AG10803 (cell line): ENCODE measurements around the gene CDC23.
A peak's percentile ranks its signal among the peaks of the same experiment; 100 is the strongest.

Experiments
- DNase-seq: peaks from one replicate; pipeline ENCODE4 v3.0.0; 2010; ENCODE audit warnings: low read depth
- H3K4me3 ChIP-seq: 2 replicates; pipeline ENCODE4 v1.5.1; 2011; ENCODE audit warnings: mild to moderate bottlenecking, low read length, control low read depth
- CTCF ChIP-seq: conservative IDR thresholded peaks from 2 replicates; pipeline ENCODE4 v1.5.1; 2011; ENCODE audit warnings: mild to moderate bottlenecking, low read length, control low read depth, inconsistent platforms

The CDC23 gene

DNA sequence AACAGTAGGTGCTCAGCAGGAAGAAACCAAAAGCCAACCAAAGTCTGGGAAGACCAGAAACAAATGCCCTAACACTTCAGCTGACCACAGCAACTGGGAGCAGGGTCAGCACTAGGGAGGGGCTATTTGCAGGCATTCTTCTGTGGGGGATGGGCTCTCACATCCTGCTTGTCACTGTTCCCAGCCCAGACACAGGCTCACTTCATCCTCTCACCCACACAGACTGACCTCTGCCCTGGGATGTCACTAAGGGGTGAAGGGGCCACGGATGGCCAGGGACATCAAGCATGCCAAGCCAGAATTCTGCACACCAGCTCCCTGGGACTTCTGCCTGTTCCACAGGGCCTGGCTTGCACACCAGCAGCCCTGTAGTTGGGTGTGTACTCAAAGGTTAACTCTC, 32.6 kb upstream of the CDC23 start:
- no peak for TF ChIP-seq CTCF
- no peak for DNase-seq

DNA sequence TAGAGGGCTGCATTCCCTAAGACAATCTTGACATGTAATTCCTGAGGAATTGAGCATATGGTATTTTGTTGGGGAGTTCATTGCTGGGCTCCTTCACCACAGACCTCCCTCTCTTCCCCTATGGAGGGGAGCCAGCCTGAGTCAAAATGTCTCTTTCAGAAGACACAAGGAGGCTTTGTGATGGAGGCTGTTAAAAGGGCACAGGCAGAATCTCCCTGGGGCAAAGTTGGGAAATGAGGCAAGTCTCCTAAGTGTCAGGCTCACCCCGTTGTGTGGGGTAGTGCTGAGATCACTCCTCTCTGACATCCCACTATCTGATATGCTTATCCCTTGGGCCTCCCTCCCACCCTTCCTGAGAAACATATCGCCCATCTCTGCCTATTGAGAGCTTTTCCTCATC, 30.7 kb upstream of the CDC23 start:
- no peak overlapping the region for H3K4me3 ChIP-seq
- DNase-seq, result peak; percentile 7
- TF ChIP-seq CTCF, result no peak

More for the DNA sequence above, 32.6 kb upstream of the CDC23 start:
- no peak overlapping the region for H3K4me3 ChIP-seq

- H3K4me3 ChIP-seq, result peak overlapping the region; percentile 43
- peak; percentile 28 for DNase-seq
- TF ChIP-seq CTCF, result no peak
Observed at GRCh38 chr5:138241688-138242571, 28.8 kb upstream of the CDC23 start.

DNA sequence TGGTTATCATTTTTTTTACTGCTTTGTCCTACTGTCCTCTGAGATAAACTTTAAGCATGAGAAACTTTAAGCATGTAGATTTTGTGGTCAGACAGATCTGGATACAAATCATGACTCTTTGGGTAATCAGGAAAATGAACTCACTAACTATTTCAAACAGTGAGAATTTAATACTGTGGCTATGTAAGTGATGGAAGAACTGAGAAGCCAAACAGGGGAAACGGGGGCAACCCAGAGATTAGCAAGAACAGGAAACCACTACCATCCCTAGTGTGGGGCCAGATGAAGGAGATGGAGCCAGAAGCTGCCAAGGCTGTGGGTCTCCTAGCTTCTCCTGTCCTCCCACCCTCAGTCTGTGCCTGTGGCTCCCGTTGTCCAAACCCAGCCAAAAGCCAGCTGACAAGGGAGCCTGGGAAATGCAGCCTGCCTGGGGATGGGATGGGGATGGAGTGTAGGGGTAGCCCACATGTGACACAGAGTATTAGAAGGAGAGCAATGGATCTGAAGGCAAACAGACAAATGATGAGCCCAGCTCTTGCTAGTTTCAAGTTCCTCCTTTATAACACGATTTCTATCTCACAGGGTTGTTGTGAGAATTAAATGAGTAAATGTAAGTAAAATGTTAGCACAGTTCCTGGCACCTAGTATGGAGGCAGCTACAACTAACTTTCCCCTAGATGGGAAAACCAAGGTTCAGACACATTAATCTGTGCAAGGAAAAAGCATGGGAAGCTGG, 27.7 kb upstream of the CDC23 start:
- no peak for TF ChIP-seq CTCF
- no peak overlapping the region for H3K4me3 ChIP-seq
- DNase-seq, result no peak

GRCh38 chr5:138238034-138238433, 24.9 kb upstream of the CDC23 start:
- H3K4me3 ChIP-seq, result no peak overlapping the region
- TF ChIP-seq CTCF, result no peak
- no peak for DNase-seq

DNA sequence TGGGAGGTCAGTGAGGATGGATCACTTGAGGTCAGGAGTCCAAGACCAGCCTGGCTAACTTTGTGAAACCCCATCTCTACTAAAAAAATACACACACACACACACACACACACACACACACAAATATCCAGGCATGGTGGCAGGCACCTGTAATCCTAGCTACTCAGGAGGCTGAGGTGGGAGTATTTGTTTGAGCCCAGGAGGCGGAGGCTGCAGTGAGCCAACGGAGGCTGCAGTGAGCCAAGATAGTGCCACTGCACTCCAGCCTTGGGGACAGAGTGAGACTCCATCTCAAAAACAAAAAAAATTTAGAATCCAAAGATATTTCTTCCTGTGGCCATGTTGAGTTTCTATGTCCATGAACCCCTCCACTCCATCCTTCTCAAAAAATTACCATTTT, 21.5 kb upstream of the CDC23 start:
- TF ChIP-seq CTCF, result no peak
- no peak for DNase-seq
- no peak overlapping the region for H3K4me3 ChIP-seq
